Measurements from ENCODE around the gene PTPN20.

DNA sequence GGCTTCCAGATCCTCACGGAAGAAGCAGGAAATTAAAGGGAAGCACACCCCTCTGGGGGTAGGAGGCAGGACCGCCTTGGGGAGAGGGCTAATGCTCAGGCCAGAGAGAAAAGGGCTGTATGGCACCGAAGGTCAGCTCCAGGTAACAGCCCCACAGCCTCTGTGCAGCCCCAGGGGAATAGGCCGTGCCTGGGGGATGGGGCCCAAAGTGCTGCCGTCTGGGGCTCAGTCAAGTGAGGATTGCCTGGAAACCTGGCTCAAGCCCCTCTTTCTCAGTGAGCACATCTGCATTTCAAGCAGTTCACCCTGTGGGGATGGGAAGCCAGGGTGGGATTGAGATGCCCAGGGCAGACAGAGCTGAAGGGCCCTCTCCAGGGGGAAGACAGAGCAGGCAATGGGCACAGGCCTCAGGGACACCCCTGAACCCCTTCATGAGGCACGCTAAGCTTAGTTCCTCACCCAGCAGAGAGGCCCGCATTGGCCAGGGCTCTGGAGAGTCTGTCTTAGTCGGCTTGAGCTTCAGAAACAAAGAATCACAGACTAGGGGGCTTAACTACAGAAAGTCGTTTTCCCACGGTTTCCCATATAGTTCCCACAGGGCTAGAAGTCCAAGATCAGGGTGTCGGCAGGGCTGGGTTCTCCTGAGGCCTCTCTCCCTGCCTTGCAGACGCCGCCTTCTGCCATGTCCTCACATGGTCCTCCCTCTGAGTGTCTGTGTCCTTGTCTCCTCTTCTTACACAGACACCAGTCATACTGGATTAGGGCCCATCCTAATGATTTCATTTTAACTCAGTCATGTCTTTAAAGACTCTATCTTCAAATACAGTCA is 118.2 kb downstream of the PTPN20 start:
- TF ChIP-seq, protein P1, sequence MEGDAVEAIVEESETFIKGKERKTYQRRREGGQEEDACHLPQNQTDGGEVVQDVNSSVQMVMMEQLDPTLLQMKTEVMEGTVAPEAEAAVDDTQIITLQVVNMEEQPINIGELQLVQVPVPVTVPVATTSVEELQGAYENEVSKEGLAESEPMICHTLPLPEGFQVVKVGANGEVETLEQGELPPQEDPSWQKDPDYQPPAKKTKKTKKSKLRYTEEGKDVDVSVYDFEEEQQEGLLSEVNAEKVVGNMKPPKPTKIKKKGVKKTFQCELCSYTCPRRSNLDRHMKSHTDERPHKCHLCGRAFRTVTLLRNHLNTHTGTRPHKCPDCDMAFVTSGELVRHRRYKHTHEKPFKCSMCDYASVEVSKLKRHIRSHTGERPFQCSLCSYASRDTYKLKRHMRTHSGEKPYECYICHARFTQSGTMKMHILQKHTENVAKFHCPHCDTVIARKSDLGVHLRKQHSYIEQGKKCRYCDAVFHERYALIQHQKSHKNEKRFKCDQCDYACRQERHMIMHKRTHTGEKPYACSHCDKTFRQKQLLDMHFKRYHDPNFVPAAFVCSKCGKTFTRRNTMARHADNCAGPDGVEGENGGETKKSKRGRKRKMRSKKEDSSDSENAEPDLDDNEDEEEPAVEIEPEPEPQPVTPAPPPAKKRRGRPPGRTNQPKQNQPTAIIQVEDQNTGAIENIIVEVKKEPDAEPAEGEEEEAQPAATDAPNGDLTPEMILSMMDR (IDR thresholded peaks at IDR 0.05): no peak
- no peak for TF ChIP-seq POLR2AphosphoS5 (IDR thresholded peaks at IDR 0.05)
- TF ChIP-seq EP300 (IDR thresholded peaks at IDR 0.05): no peak
